KMS-11 (cell line): ENCODE results near the gene SEH1L.

Experiments
- H2AFZ ChIP-seq: fragments of 200-600 bp; sonication (generic); 2 replicates; pipeline ENCODE4 v1.6.1; 2016; ENCODE audit warnings: antibody characterized with exemption, mixed run types, low read depth
- H3K27ac ChIP-seq: fragments of 200-600 bp; sonication (generic); 2 replicates; pipeline ENCODE4 v1.6.1; 2016; ENCODE audit warnings: mild to moderate bottlenecking, mixed run types
- H3K27me3 ChIP-seq: fragments of 200-600 bp; sonication (generic); 2 replicates; pipeline ENCODE4 v1.6.1; 2017; ENCODE audit warnings: mild to moderate bottlenecking, low read depth, mixed run types, moderate library complexity; ENCODE audit not compliant: insufficient read depth
- H3K36me3 ChIP-seq: fragments of 200-600 bp; sonication (generic); 2 replicates; pipeline ENCODE4 v1.6.1; 2017; ENCODE audit warnings: mild to moderate bottlenecking, mixed run types; ENCODE audit not compliant: insufficient read depth
- H3K4me1 ChIP-seq: fragments of 200-600 bp; sonication (generic); 2 replicates; pipeline ENCODE4 v1.6.1; 2016; ENCODE audit warnings: mild to moderate bottlenecking, low read depth, mixed run types; ENCODE audit not compliant: poor library complexity, severe bottlenecking
- H3K4me2 ChIP-seq: fragments of 200-600 bp; sonication (generic); 2 replicates; pipeline ENCODE4 v1.7.0; 2016; ENCODE audit warnings: mild to moderate bottlenecking, mixed run types
- H3K4me3 ChIP-seq: fragments of 200-600 bp; sonication (generic); IDR thresholded peaks from 2 replicates; pipeline ENCODE4 v1.6.1; 2017; ENCODE audit warnings: low read depth, low read length, mixed read lengths; ENCODE audit not compliant: insufficient read depth
- H3K79me2 ChIP-seq: fragments of 200-600 bp; sonication (generic); 2 replicates; pipeline ENCODE4 v1.6.1; 2016; ENCODE audit warnings: low read depth, mixed run types; ENCODE audit not compliant: insufficient read depth
- H3K9ac ChIP-seq: fragments of 200-600 bp; sonication (generic); 2 replicates; pipeline ENCODE4 v1.6.1; 2016; ENCODE audit warnings: mild to moderate bottlenecking, mixed run types
- H4K20me1 ChIP-seq: fragments of 200-600 bp; sonication (generic); 2 replicates; pipeline ENCODE4 v1.6.1; 2016; ENCODE audit warnings: mild to moderate bottlenecking, mixed run types; ENCODE audit not compliant: insufficient read depth
- CTCF ChIP-seq: fragments of 200-600 bp; sonication (generic); conservative IDR thresholded peaks from 2 replicates; pipeline ENCODE4 v1.6.1; 2017; ENCODE audit warnings: low read depth, mild to moderate bottlenecking, antibody characterized with exemption, low read length, moderate library complexity, mixed read lengths

Gene SEH1L

GRCh38 chr18:12929477-12930083 lies 18.2 kb upstream of the SEH1L start:
- H3K4me2 ChIP-seq: no peak overlapping the region
- H4K20me1 ChIP-seq: no peaks in the 10 kb centered on the region

GRCh38 chr18:12930376-12930775 lies 17.4 kb upstream of the SEH1L start:
- Histone ChIP-seq H3K9ac (no peak overlapping the region), H3K4me1 (peaks cover 9% of the 10 kb centered on the region), H3K4me3 (no peak overlapping the region), H3K27ac (no peak overlapping the region), H3K27me3 (no peaks in the 10 kb centered on the region; the same call in 1 of the 2 replicates), H3K36me3 (no peaks in the 10 kb centered on the region), H2AFZ (no peak overlapping the region), H3K4me2 (no peak overlapping the region), H4K20me1 (no peaks in the 10 kb centered on the region), H3K79me2 (no peaks in the 10 kb centered on the region)
- no peak for TF ChIP-seq CTCF

More at GRCh38 chr18:12929477-12930083, 18.2 kb upstream of the SEH1L start:
- Histone ChIP-seq H3K27me3 (peaks cover 4% of the 10 kb centered on the region; the same call in 1 of the 2 replicates), H2AFZ (no peak overlapping the region), H3K36me3 (no peaks in the 10 kb centered on the region), H3K4me1 (peaks cover 5% of the 10 kb centered on the region), H3K4me3 (no peak overlapping the region), H3K9ac (no peak overlapping the region), H3K79me2 (no peaks in the 10 kb centered on the region), H3K27ac (no peak overlapping the region)
- TF ChIP-seq CTCF: no peak

GRCh38 chr18:12930908-12931307 lies 16.9 kb upstream of the SEH1L start:
- no peak overlapping the region for H3K4me2 ChIP-seq
- TF ChIP-seq CTCF: no peak
- H3K79me2 ChIP-seq: no peaks in the 10 kb centered on the region
- peaks cover 14% of the 10 kb centered on the region for H3K4me1 ChIP-seq
- no peak overlapping the region for H2AFZ ChIP-seq
- H3K27ac ChIP-seq: no peak overlapping the region
- H3K36me3 ChIP-seq: no peaks in the 10 kb centered on the region
- H4K20me1 ChIP-seq: no peaks in the 10 kb centered on the region
- H3K27me3 ChIP-seq: no peaks in the 10 kb centered on the region; the same call in 1 of the 2 replicates
- H3K9ac ChIP-seq: no peak overlapping the region
- no peak overlapping the region for H3K4me3 ChIP-seq

DNA sequence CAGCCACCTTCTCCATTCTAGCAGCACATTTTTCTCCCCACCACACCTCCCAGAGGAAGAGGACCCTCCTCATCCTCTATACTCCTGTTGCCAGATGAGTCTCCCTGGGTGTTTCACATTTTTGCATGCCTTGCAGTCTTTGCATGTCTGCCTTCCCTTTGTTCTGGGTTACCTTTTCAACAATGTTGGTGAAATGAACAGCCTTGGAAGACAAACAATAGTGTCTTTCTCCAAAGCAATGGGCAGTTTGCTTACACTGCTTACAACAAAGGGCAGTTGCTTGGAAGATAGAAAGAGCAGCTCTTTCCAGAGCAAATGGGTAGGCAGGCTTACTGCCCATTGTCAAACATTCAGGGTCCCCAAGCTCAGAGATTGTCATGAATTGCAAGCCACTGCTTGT lies 14.5 kb upstream of the SEH1L start:
- H3K36me3 ChIP-seq: no peaks in the 10 kb centered on the region
- no peaks in the 10 kb centered on the region for H4K20me1 ChIP-seq
- no peaks in the 10 kb centered on the region for H3K79me2 ChIP-seq
- H3K4me3 ChIP-seq: no peak overlapping the region
- no peak overlapping the region for H2AFZ ChIP-seq
- H3K4me1 ChIP-seq: peaks cover 23% of the 10 kb centered on the region
- no peak overlapping the region for H3K9ac ChIP-seq
- TF ChIP-seq CTCF: no peak
- H3K27me3 ChIP-seq: no peaks in the 10 kb centered on the region
- no peak overlapping the region for H3K27ac ChIP-seq
- H3K4me2 ChIP-seq: no peak overlapping the region
